HG03103 (cell line): ENCODE results near the gene LILRA2.
"Not testable (repeated sequence)": the region's sequence is repeated elsewhere in the genome, so short reads cannot be mapped to it uniquely, and the experiment has no call there.

Source experiments
- ATAC-seq: cut with Tn5 transposase; IDR thresholded peaks from one replicate; pipeline ENCODE4 v1.9.1; 2021; ENCODE audit warnings: low read depth; ENCODE audit not compliant: unreplicated experiment

The LILRA2 gene

DNA sequence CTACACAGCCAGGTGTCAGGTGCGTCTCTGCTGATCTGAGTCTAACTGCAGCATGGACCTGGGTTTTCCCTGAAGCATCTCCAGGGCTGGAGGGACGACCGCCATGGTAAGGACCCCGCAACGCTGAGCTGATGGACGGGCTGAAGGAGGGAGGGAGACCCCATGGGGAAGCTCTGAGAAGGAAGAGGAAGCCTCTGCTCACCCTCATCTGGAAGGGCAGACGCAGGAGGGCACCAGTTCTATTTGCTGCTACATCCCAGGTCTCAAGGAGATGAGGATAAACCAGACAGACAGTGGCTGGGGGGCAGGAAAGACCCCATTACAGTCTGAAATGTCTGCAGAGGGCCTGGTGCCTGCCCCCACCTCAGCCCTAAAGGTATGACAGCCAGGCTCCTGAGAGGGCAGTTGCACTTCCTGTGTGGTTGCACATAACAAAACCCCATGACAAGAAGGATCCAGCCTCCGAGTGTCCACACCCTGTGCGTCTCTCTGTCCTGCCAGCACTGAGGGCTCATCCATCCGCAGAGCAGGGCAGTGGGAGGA, at the start of gene LILRA2:
TSS of gene LILRA2 (plus strand) at position 461 of the 543 bp plus-strand sequence. CDS start 89 bp downstream, outside the sequence.
- ATAC-seq: no peak

DNA sequence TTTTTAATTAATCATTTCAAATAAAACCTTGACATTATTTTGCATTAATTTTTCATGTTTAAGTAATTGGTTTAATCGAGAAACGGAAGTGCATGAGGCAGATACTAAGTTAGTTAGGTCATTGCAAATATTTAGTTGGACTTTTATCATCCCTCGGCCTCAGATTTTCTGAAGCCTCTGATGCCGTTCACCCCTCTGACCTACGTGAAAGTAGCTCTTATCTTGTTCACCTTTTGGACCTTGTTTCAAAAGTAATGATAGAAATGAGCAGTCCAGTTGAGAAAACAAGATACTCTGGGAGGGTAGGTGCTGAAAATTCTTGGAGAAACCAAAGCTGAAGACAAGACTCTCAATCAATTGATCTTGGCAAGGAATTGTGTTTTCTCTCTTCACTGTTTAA, 48.0 kb upstream of the LILRA2 start:
- no peak for ATAC-seq

DNA sequence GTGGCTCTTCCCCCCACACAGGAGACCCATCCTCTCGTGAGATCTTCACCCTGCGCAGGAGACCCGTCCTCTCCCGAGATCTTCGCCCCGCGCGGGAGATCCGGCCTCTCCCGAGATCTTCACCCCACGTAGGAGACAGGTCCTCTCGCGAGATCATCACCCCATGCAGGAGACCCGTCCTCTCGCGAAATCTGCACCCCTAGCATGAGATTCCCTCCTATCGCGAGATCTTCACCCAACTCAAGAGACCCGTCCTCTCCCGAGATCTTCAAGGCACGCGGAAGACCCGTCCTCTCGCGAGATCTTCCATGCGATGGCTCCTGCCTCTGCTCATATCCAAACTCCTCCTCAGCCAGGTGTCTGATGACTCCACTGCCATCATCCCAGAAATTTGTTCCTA, 46.6 kb upstream of the LILRA2 start:
- ATAC-seq: no peak

DNA sequence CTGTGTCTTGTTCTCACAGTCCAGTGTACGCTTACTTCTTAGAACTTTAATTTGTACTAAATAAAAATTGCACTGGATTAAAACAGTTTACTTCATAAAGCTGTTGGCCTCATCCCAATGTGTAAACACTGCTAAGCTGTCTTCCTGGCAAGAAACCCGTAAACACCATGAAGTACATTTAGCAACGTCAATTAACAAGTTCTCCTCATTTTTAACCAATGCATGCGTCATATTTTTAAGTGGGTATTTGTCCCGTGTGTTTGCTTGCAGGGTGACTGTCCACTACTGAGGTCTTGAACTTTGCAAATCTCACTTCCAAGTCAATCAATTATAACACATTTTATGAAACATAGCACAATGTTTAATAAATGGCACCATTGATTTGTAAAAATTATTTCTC, 42.7 kb upstream of the LILRA2 start:
- no peak for ATAC-seq

DNA sequence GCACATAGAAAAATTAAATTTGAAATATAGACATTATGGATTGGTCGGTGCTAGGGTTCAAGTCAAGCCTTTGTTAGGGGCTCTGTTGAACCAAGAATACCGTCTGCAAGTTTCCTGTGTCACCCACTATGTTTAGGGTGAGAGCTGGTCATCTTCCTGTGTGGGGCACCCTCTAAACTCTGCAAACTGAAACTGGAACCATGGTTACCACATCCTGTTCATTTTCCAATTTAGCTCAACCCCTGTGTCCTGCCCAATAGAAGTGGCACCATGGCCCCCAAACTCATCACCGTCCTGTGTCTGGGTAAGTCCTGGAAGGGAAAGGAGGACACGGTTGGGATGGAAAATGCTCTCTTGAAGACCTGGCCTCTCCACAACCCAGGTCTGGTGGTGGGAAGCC, 41.1 kb upstream of the LILRA2 start:
- ATAC-seq: no peak

DNA sequence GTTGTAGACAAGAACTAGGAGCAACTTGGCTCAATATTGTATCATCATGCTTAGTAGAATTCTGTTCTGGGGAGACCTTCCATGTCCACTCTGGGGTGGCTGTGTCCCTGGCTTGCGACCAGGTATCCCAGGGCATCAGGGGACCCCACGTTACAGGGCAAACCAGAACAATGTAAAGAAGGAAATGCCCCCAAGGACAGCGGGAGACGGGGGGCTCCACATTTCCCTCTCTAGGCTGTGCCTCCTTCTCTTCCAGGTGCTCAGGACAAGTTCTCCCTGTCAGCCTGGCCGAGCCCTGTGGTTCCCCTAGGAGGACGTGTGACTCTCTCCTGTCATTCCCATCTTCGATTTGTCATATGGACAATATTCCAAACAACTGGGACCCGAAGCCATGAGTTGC, 40.1 kb upstream of the LILRA2 start:
- no peak for ATAC-seq

DNA sequence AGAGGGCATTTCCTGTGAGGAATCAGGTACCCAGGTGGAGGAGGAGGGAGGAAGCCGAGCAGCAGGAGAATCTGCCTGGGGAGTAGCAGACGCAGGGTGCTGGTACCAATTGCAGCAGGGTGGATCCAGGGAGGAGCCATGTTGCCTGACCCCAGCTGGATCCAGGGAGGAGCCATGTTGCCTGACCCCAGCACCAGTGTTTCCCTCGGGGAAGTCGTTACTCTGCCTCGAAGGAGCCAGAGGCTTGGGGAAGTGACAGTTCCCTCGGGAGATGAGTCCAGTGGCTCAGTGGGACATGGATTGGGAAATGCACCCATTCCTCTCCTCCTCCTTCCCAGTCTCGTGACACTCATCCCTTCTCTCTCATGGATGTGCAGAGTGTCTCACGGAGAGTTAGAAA, 39.4 kb upstream of the LILRA2 start:
- no peak for ATAC-seq

DNA sequence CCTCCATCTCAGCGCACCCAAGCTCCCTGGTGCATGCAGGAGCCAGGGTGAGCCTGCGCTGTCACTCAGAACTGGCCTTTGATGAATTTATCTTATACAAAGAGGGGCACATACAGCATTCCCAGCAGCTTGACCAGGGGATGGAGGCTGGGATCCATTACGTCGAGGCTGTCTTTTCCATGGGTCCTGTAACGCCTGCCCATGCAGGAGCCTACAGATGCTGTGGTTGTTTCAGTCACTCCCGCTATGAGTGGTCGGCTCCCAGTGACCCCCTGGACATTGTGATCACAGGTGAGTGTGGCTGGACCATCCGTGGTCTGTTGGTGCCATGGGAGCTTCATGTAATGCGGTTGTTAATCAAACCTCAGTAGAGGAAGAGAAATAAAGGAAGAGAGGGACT, 38.0 kb upstream of the LILRA2 start:
- no peak for ATAC-seq

DNA sequence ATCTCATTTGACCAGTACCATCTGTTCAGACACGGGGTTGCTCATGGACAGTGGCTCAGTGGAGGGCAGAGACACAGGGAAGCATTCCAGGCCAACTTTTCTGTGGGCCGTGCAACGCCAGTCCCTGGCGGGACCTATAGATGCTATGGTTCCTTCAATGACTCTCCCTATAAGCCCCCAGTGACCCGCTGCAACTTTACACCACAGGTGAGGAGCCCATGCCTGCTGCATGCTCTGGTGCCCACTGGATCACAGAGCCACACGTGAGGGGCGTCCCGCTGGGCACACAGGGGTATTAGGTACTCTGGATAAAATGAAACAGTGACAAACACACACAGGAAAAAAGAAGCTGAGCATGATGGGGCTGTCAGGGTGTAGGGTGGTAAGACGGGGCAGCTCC, 36.6 kb upstream of the LILRA2 start:
- ATAC-seq: no peak

DNA sequence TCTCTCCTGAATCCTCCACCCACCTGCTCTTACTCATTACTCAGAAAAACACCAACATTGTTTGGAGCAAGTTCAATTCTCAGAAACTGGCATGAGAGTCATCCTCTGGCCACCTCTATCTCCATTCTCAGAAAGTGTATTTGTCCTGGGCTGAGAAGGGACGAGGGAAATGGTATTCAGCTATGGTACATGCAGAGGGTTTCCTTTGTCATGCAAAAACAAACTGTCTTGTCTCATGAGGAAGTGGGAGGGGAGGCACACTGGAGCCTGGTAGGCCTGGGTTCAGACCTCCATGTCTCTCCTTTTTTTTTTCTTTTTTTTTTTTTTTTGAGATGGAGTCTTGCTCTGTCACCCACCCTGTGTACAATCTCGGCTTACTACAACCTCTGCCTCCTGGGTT, 31.9 kb upstream of the LILRA2 start:
- ATAC-seq: no peak

DNA sequence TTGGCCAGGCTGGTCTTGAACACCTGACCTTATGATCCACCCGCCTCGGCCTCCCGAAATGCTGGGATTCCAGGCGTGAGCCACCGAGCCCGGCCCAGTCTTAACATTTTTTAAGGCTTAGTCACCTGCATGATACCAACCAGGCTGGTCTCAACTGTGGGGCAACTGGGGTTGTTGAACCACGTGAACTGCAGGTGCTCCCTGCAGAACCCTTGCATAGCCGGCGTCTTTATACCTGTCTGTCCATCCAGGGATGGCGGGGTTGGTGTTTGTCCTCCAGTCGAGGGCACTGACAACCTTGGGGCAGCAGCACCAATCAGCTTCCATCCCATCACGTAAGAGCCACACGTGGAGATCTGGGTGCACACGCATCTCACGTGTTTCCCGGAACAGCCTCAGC, 24.8 kb upstream of the LILRA2 start:
- ATAC-seq: no peak

DNA sequence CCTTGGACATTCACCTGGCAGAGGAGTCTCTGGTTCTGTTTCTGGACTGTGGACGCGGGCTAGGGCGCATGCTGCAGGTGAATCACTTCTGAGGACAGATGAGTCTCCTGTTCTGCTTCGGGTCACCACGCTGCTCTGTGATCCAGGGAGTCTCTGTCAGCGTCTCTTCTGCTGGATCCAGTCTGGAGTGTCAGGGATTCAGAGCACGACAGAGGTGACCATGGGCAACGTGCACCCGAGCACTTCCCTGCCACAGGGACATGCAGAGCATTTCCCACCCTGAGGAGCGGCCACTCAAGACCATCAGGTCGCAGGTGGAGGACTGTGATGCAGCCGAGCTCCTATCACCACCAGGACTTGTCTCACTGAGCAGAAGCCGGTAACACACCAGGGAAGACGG, 24.4 kb upstream of the LILRA2 start:
- ATAC-seq: no peak

DNA sequence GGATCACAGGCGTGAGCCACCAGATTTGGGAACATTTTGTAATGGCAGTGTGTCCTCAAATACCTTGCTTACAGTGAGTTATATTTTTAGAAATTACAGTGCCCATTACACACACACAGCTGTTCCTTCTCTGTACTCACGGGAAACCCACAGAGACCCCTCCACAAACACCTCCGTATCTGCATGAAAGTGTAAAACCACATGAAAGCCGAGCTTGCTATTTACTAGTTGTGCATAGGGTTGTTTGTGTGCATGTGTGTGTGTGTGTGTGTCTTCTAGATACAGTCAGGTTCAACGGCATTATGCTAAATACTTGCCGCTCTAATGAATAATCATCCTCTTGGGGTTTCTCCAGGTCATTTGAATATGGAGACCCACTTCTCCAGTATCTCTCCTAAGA, 22.3 kb upstream of the LILRA2 start:
- ATAC-seq: no peak

DNA sequence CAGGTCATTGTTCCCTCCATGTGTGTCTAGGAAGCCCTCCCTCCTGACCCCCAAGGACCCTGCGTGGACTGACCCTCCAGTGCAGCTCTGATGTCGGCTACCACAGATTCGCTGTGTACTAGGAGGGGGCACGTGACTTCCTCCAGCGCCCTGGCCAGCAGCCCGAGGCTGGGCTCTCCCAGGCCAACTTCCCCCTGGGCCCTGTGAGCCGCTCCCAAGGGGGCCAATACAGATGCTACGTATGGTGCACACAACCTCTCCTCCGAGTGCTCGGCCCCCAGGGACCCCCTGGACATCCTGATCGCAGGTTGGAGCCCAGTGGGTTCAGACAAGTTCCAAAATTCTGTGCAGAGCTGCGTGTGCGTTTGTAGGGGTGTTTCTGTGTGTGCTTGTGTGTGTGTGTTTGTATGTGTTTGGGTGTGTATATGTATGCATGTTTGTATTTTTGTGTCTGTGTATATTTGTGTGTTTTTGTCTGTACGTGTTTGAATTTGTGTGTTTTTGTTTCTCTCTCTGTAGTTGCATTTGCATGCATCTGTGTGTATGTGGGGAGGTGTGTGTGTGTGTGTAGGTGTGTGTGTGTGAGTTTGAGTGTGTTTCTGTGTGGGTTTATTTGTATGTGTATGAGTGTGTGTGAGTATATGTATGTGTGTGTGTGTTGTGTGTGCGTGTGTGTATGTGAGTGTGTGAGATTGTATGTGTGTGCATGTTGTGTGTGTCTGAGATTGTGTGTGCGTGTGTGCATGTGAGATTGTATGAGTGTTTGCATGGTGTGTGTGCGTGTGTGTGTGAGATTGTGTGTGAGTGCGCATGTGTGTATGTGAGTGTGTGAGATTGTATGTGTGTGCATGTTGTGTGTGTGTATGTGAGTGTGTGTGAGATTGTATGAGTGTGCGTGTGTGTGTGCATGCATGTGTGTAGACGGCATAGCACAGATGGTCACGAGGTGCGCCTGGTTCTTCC, 21.4 kb upstream of the LILRA2 start:
- ATAC-seq: no peak

DNA sequence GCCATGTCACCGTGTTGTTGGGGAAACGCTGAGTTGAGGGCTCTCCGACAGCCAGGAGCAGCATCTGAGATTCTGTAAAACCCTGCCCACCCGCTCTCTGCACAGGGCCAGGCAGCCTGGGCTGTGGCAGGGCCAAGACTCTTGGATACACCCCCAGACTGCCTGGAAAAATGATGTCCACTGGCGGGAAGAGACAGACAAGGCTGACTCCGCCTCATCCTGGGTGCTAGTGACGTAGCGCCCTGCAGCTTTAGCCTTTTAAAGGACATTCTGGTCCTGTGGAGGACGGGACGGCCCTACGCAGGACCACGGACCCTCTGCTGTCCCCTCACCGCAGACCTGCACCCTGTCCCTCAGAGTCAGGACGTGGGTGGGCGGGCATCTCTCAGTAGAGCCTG, 20.7 kb upstream of the LILRA2 start:
- ATAC-seq: no peak

DNA sequence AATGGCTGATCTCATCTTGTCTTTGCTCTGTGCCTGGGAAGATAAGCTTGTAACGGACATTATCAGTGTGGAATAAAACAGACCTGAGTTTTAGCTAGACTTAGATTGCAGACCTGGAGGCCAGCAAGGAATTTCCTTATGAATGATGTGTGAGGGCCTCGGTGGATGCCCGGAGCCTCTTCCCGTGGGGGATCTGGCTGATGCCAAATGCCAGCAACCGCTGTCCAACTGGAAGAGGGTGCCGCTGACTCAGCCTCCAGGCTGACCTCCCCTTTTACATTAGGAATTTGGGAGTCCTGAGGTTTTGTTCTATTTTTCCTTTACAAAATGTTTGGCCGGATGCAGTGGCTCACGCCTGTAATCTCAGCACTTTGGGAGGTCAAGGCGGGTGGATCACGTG, 19.6 kb upstream of the LILRA2 start:
- no peak for ATAC-seq

DNA sequence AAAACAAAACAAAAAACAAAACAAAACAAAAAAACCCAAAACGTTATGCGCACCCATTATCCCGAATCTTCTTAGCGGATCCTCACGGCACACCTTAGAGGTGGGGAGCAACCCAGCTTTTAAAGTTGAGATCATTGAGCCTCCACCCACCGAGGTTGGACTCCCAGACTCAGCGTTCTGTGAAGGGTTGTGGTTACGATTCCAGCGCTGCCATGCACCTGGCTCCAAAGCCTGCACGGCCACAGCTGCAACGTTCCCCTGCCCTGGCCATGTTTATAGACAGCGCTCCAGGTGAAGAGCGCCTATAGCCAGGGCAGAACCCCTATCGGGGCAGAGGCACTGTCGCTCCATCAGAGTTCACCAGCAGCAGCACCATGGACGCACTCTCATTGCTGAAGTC, 18.7 kb upstream of the LILRA2 start:
- no peak for ATAC-seq

DNA sequence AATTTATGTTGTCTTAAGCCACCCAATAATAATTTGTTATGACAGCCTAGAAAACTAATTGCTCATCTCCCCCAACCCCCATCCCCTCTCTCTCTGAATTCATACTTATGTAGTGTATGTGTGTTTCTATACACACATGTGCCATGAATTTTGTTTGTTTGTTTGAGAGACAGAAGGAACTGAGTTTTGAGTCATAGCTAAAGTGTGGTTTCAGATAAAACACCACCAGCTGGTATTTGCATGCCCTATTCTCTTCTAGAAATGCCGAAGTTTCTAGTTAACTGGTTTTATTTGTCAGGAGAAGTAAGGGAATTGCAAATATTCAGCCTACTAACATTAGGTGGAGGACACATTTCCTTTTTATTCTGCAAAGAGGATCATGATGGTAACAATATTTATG, 17.4 kb upstream of the LILRA2 start:
- no peak for ATAC-seq

DNA sequence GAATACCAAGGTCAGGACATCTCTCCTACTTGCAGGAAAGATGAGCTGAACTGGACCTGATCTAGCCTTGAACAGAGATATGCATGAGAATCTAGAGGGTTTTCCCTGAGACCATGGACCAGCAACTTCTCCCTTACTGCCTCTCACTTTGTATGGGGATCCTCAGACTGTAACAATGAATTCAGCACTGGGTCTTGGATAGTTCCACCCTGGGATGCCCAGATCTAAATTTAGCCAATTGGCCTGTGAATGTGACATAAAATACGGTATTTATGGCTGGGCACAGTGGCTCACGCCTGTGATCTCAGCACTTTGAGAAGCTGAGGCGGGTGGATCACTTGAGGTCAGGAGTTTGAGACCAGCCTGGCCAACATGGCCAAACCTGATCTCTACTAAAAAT, 15.3 kb upstream of the LILRA2 start:
- ATAC-seq: no peak

DNA sequence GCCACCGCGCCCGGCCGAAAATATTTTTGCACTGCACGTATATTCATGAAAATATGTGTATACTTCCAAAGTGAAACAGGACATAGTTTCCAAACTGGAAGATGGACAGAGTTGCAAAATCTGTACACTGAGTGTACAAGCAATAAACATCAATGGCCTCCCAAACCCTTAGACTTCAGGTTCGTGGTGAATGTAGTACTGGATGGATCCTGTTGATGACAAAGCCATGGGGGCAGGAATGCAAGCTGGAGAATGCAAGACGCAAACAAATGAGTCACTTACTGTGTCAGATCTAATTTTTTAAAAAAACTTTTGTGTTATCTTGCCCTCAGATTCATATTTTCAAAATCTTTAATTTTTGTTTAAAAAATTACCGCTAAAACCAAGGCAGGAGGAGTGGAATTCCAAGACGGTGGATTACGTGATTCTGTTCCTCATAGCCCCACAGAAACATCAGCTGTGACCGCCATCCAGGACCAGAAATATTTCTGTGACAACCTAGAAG, 12.7 kb upstream of the LILRA2 start:
- ATAC-seq: no peak

DNA sequence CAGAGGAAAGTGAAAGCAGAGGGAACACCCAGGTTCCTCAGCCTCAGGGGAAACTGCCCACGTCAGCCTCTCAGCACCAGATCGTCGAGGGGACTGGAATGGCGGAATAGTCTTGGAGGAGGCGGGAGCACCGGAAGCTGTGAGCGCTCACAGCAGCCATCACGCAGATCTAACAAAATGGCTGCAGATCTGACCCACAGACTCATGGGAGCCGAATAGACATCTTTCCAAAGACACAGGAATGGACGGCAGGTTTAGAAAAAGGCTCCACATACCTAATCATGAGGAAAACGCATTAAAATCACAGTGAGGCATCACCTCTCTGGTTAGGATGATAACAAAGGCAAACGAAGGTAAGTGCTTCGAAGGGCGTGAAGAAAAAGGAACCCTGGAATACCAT, 11.8 kb upstream of the LILRA2 start:
- ATAC-seq: no peak

DNA sequence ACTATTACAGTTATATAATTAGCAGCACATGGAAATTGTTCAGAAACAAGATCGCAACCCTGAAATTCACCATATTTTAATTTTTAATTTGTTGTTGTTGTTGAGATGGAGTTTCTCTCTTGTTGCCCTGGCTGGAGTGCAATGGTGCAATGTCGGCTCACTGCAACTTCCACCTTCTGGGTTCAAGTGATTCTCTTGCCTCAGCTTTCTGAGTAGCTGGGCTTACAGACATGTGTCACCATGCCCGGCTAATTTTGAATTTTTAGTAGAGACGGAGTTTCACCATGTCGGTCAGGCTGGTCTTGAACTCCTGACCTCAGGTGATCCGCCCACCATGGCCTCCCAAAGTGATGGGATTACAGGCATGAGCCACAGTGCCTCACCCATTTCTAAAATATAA, 10.4 kb upstream of the LILRA2 start:
- not testable (repeated sequence) for ATAC-seq
